Measurements from ENCODE around the gene MEN1.

Gene MEN1

DNA sequence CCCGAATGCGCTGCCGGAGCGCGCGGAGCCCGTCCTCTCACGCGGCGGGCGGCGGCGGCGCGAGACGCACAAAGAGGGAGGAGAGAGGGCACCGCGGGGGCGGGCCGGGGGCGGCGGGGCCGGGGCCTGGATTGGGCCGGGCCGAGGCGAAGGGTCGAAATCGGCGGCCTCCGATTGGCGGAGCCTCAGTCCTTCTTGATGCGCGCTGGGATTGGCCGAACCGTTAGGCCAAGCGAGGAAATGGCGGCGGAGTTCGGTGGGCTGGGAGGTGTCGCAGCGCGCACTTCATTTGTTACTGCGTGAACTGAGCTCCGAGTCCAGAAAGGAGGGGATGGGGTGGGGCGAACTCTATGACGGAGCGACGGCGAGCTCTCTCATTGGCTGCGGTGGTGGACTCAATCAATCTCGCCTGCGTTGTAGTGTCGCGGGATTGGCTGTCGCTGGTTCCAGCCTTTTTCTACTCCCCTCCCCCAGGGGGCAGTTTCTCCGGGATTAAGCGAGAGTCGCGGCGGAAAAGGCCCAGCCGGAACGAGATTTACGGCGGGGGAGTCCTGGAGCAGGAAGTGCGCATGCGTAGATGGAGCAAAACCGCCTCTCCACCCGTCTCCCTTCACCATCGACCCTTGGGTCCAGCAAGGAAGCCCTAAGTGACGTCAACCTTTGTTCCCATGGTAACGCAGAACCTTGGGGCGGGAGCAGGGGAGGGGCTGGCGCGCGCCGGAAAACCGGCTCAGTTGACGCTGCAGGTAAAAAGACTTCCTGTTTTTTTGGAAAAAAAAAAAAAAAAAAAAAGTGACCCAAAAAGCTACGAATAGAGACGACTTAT is 31.7 kb downstream of the MEN1 start, which contains the start of gene SF1:
Gene SF1, minus strand, starts transcription at position 70 of the 826 bp plus-strand sequence. CDS start 150 bp downstream, outside the sequence.
- peak; percentile 99 for DNase-seq (ENCODE audit: low spot score)

DNA sequence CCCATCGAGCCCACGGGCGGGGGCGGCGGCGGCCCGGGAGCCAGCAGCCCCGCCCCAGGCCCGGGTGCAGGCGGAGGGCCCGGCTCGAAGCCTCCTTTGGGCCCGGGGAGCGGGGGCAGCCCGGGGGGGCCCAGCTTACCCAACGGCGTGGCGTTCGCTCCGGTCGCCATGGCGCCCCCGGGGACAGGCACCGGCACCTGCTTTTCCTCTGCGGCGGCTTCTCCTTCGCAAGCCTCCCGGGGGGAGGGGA is 32.2 kb downstream of the MEN1 start:
- no peak for DNase-seq (ENCODE audit: low spot score)

DNA sequence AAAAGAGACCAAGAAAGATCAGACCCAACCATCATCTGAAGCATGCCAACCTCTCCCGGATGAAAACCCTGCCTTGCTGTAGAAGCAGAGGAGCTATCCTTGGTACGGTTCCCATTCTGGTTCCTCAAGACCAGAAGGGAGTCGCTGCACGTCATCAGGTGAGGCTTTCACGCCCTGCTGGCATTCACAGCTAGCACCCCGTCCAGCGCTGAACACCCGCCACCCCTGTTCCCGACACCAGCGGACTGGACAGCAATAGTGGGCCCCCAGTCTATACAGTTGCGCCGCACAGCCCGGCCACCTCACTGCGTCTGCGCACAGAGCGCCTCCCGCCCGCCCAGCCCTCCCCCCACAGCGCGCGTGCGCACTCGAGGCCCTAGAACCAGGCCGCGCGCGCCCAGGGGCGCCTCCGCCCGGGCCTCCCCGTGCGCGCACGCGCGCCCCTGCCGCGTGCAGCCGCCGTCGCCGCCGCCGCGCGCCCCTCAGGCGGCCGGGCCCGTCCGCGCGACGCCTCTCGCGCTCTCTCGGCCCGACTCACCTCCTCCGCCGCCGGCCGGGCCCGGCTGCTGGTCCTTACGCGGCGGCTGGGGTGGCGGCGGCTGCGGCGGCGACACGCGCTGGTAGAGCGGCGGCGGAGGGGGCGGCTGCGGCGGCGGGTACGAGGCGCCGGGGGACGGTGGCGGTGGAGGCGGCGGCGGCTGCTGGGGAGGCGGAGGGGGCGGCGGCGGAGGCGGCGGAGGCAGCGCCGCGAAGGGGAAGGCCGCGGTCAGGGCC is 32.7 kb downstream of the MEN1 start:
- DNase-seq (ENCODE audit: low spot score): peak; percentile 99

DNA sequence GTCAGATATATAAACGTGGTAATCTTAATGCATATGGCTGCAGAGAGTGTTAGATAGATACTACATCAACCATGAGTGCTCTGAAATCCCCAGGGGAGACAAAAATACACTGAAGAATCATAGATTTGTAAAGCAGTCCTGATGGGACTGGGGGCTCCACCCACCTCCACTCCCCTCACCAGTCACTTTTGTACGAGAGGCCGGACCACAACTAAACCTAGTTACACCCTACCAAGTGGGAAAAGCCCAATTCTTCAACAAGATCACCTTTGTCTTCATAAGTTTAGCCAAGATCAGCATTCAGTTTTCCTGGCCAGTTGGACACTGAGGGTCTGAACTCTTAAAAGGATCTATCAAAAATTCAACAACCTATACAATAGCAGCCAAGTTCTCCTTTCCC is 33.5 kb downstream of the MEN1 start:
- no peak for DNase-seq (ENCODE audit: low spot score)

DNA sequence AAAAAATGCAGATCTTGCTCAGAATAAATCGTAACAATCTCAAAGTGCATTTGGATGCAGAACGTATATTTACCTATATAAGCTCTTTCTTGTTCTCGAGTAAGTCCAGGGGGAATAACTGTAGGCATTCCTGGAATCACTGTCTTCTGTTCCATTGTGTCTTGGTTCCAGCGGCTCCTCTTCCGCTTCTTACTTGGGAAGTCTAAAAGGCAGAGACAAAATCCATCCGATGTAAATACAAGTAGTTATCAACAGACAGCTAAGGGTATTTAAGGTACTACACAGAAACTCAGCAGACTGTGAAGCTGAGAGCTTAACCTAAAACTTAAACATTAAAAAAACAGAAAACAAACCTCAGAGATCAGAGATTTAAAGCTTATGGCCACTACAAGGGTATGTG is 33.9 kb downstream of the MEN1 start:
- DNase-seq (ENCODE audit: low spot score): no peak

DNA sequence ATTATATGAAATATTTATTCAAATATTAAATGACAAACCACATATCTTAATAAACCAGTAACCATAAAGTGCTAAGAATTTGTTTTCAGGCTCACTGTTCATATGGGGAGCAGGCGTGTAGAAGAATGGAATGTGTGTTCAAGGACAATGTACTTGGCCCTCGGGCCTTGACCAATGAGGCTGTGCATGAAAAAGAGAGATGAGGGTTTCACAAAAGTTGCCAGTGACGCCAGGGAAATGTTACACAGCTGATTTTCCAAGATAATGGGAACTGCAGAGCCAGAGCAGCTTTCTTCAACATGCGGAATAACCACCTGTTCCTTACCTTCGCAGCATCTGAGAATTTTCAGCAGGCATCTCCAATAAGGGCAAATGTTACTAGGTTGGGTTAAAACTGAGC is 36.2 kb downstream of the MEN1 start:
- DNase-seq (ENCODE audit: low spot score): no peak

DNA sequence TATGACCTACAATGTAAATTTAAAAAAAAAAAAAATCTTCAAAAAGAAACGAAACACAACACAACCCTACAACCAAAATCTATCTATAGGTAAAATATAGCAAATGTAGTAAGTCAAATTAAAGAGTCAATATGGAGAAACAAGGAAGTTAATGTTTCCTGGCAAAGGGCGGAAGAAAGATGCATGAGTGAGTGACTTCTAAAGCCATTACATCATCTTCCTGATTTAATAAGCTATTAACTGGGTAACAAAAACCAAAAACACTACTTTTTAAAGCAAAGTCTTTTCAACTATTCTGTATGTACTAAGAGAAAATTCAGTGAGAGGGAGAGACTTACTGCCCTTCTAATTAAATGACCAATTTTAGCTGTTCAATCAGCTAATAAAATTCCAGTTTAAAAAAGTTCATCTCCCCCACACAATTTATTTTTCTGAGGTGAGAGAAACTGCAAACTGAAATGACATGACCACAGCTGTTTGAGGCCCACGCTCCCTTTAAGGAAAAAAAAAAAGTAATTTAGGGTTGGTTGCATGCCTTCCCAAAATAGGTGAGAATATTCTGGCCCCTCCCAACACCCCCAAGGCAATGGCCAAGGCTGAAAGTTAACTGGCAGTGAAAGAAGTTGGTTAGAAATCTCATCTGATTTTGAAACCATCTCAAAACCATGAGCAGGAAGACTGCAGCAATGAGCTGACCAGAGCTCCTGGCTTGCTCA is 37.9 kb downstream of the MEN1 start:
- no peak for DNase-seq (ENCODE audit: low spot score)

DNA sequence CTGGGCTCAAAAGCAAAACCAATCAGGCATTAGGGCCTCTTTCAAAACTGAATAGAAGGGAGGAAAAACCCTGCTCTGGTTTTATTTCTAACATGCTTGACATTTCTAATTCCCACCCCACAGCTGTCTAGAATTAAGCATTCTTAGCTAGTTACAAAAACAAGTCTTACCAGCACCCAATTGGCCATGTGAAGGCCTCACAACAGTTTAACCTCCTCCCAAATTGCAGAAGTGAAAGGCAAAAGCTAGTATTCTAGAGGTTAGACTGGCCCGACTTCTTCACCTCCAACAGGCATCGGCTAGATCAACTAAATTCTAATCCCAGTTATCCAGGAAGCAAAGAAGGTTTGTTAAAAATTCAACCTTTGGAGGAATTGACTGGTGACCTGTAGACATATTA is 38.5 kb downstream of the MEN1 start:
- no peak for DNase-seq (ENCODE audit: low spot score)

DNA sequence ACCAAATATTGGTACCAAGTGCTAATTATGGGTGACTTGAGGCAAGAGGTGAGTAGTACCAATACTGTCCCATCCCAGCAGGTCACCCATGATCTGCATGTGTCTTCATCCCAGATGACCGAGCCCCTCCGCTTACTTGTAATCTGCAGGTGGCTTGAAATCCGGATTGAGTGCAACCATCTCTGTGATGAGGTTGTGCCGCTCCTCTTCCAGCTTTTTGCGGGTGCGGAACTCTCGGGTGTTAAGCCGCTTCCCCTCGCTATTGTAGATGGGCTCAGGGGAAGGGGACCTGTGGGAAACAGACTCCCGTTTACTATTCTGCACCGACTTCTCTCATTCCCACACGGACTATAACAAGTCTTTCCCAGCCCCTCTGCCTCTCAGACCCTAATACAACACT is 40.2 kb downstream of the MEN1 start:
- no peak for DNase-seq (ENCODE audit: low spot score)

DNA sequence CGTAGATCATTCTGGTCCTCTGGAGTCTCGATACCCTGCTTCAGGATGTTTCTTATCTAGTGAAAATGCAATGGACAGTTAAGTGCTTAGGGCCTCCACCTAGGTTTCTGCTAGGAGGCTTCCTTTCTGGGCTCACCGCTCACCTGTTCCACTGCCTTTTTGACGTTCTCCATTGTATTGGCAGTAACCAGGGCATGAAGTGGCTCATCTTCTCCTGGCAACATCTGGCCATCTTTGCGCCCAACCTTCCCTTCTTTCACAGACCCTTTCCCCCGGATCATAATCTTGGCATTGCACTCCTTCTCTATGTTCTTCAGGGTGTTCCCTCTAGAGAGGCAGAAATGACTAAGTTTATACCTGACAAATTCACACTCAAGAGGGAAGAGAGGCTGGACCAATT is 41.1 kb downstream of the MEN1 start:
- DNase-seq (ENCODE audit: low spot score): no peak

DNA sequence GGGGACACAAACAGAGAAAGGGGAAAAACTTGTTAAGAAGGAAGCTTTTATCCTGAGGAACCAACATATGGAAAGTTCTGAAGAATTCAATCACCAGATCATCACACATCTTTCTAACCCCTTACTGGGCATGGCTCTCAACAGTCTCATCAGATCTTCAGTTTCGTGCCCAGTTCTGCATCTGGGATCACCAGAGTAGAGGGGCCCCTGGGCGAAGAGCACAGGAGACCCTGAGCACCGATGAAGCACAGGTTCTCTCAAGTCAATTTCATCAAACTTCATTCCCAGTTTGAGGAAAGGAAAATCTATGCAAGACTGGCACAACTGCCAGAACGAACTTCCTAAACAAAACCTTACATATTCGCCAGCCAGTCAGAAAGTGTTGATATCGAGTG is 42.1 kb downstream of the MEN1 start:
- DNase-seq (ENCODE audit: low spot score): no peak

DNA sequence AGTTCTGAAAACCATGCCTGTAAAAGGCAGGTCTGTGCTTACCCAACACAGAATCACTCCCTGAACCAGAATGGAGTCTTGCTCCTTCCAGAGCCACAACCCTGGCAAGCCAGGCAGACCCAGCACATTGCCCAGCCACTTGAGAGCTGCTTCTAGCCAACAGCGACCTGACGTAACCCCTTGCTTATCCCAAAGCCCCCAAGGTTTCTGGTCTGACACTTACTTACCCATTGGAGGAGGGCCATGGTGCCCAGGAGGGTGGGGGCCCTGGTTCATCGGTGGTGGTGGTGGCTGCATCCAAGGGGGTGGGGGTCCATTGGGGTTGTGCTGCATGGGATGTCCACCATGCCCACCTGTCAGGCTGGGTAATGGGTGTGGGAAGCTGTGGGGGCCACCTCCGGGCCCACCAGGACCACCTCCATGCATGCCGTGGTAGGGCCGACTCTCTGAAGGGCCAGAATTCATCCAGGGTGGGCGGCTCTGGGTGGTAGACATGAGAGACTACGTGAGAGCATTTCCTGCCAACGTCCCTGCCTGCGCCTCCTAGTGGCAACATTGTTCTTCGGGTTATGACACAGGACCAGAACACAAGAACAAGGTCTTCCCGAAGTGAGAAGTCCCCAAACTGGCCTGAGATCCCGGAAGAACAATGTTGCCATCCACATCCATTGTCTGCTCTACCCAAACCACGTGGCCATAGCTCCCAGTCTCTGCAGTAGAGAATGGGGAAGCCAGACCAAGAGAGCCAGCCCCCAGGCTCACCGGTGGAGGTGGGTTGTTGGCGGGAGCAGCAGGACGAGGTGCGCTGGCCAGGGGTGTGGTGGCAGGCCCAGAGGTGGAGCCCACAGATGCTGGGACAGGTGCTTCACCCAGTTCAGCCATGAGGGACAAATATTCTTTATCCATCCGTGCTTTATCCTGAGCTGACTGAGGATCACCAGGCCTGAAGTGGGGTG is 42.7 kb downstream of the MEN1 start:
- peak; percentile 60 for DNase-seq (ENCODE audit: low spot score)

DNA sequence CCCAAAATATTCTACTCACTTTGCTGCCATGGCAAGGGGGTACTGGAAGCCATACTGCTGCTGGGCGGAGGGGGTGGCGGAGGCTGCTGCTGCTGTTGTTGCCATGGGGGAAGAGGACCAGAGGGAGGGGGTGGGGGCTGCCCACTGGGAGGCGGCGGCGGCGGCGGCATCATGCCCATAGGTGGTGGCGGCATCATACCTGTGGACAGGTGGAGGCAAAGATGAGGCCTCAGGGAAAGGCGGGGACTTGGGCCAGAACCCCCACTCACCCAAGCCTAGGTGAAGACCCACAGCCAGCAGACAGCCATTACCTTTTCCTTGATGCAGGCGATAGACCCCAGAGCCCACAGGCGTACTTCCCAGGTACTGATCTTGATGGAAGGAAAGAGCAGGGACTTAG is 43.5 kb downstream of the MEN1 start:
- no peak for DNase-seq (ENCODE audit: low spot score)

DNA sequence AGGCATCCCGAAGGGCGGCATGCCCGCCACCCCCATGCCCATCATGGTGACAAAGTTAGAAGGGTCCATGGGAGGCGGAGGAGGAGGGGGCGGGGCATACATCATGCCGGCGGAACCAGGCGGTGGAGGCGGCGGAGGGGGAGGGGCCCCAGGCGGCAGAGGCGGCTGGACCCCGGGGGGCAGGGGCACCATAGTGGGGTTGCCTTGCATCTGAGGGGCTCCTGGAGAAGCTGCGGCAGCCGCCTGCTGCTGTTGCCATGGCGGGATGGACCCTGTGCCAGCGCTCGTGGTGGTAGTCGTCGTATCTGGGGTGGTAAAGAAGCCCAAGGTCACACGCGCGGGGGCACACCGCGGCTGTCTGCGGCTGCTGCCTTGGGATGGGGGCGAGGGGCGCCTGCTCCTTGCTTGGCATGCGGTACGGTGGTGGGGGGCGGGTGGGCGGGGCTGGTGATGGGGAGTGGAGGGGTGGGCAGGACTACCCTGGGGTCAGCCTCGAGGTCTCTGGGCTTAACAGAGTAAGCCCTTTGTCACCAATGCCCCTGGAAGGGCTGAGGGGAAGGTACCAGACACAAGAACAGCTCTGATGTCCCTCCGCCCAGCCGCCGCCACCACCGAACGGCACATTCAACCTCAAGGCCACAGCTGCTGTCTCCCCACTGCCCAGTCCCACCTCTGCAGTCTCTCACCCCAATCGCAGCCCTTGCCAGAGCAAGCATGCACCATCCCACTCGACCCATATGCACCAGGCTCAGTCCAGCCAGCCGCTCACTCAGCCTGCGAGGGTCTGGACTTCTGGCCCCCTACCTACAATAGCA is 44.3 kb downstream of the MEN1 start:
- DNase-seq (ENCODE audit: low spot score): no peak

DNA sequence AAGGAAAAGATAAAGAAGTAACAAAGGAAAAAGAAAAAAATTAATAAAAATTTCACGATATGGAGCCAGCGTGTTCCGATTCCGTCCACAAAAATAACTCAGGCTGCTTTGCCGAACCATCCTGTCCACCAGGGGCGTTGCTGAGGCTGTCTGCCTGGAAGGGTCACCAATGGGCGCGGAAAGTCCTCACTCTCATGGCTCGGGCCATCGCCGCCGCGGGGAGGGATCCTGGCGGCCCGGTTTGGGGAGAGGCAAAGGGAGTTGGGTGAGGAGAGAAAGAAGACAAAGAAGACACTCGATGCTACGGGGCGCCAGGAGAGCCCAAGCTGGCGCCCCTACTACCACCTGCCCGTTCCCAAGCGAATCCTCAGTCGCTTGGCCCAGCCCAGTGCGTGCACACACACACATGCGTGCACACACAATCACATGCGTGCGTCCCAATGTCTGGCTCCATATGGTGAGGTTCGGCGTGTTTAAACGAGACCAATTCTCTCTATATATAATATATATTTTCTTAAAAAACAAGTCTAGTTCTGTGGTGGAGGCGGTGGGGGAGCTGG is 45.0 kb downstream of the MEN1 start:
- DNase-seq (ENCODE audit: low spot score): no peak

DNA sequence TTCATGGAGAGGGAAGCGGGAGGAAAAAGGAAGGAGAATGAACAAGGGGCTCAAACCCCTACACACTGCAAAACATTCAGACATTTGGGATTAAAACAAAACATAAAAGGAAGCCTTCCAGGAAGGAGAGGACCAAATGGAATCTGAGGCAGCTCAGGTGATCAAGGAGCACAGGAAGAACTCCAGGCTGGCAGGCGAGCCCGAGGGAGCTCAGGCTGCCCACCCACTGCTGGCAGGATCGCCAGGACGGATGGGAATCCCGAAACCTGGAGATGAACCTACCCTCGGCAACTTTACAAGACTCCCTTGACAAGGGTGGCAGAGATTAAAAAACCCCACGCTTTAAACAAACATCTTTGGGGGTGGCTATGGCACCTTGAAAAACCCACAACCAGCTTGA is 45.6 kb downstream of the MEN1 start:
- DNase-seq (ENCODE audit: low spot score): no peak

DNA sequence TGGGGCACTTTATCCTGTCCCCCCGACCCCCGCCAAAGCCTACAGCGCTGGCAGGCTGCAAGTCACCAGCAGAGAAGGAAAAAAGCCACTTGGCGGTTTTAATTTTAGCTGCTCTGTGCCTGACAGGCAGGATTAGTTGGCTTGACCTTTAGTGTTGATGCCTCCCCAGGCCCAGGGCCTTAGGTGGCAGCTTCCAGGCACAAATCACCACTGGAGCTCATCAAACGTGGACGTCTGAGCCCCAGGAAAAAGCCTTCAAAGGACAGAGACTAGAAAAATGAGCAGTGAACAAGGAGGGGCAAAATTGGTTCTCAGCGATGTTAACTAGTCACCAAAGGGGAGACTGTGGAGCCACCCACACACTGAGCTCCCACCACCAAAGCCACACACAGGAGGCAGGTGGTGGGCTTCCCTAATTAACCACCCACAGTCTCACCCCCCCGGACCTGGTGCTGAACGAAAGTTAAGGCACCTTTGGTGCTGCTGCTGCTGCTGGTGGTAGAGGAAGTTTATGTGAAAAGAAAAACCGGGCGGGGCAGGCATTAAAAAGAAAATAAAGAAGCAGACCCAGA is 46.2 kb downstream of the MEN1 start:
- no peak for DNase-seq (ENCODE audit: low spot score)

DNA sequence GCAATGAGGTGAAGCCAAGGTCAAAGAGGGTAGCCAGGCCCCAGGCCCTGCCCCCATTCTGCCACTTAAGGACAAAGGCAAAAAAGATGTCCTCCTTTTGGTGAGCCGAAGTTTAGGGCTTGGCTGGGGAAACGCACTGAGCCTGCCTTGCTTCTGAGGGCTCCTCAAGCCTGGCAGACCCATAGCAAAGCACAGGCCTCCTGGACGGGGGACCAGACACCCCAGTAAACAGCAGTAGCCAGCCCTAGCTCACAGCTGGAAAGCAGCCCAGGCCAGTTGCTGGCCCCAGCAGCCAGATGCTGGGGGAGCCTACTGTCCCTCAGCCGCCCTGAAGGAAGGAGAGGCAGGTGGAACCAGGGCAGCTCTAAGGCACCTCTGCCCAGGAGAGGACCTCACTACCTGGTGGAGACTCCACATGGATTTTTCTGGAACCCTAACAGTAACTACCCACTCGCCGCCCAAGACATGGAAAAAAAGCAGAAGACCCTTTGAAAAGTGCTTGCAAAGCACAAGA is 46.8 kb downstream of the MEN1 start:
- no peak for DNase-seq (ENCODE audit: low spot score)

DNA sequence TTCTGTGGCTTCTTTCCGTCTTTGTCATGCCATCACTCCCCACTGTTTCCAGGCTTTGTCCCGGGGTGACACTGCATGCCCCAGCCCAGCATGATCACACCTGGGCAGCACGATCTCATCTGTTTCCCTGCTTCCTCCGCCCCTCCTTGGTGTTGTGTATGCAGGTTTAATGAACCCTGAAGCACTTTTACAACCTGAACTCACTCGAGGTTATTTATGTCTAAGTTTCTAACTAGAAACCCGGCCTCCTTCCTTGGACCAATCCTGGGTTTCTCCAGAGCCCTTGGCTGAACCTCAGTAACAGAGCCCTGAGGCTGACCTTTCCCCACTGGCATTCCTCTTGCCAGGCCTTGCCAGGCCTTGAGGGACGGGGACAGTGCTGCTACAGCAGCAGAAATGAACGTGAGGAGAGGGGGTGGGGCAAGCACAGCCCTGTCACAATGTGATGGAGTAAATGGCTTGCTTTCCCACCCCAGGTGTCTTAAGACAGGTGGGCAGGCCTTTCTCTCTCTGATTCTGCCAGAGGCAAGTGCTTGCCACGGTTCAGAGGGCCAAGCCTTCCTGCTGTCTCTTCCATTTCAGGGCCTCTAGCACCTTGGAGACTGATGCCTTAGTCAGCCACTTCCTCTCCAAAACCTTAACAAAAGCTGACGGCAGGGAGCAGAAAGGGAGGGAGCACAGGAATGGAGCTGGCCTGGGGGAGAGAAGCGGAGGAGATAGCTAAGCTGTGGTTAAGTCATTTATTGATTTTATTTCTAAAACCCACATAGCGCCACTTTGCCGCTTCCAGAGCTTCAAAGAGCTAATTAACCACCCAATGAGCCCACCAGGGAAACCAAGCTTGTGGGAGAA is 47.5 kb downstream of the MEN1 start:
- no peak for DNase-seq (ENCODE audit: low spot score)

Data from GM03348 (cell line).